HUES48 (cell line): Measurements from ENCODE around the gene DLG2.
"Not testable (repeated sequence)": the region's sequence is repeated elsewhere in the genome, so short reads cannot be mapped to it uniquely, and the experiment has no call there.

ENCODE experiments used
- H3K27ac ChIP-seq: one replicate; pipeline ENCODE4 v1.7.0; 2013; ENCODE audit warnings: low read depth, low read length, inconsistent platforms
- H3K27me3 ChIP-seq: 2 replicates; pipeline ENCODE4 v1.6.1; 2013; ENCODE audit warnings: mild to moderate bottlenecking, low read length; ENCODE audit not compliant: control insufficient read depth, insufficient read depth
- H3K36me3 ChIP-seq: 2 replicates; pipeline ENCODE4 v1.6.1; 2013; ENCODE audit warnings: low read length; ENCODE audit not compliant: control insufficient read depth, insufficient read depth
- H3K4me1 ChIP-seq: 2 replicates; pipeline ENCODE4 v1.6.1; 2013; ENCODE audit warnings: mild to moderate bottlenecking, low read length; ENCODE audit not compliant: control insufficient read depth, insufficient read depth
- H3K4me3 ChIP-seq: 2 replicates; pipeline ENCODE4 v1.5.1; 2013; ENCODE audit warnings: mild to moderate bottlenecking, low read depth, low read length
- H3K9ac ChIP-seq: 2 replicates; pipeline ENCODE4 v1.6.1; 2013; ENCODE audit warnings: mild to moderate bottlenecking, low read depth, low read length, moderate library complexity
- H3K9me3 ChIP-seq: 2 replicates; pipeline ENCODE4 v1.6.1; 2013; ENCODE audit warnings: low read length; ENCODE audit not compliant: control insufficient read depth, insufficient read depth

The DLG2 gene

DNA sequence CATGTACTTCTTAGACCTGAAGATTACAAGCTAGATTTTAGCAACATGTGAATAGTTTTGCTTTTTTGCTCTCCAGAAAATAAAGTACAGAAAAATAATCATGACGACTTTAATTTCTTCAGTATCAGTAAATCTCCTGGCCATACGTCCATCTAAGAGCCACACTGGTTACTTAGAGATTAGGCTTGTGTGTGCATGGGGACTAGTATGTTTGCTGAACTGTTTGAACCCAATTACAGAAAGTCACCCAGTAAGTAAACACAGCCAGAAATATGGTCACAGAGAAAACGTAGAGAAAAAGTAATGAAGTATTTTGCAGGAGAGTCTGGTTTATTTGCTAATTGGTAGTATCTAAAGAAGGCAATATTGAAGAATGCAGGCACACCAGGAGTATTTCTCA is 1287.3 kb downstream of the DLG2 start:
- Histone ChIP-seq H3K27me3 (no peaks in the 10 kb centered on the region), H3K4me1 (no peaks in the 10 kb centered on the region), H3K4me3 (no peak overlapping the region), H3K27ac (no peak overlapping the region), H3K9ac (no peak overlapping the region), H3K9me3 (no peaks in the 10 kb centered on the region), H3K36me3 (no peaks in the 10 kb centered on the region)

DNA sequence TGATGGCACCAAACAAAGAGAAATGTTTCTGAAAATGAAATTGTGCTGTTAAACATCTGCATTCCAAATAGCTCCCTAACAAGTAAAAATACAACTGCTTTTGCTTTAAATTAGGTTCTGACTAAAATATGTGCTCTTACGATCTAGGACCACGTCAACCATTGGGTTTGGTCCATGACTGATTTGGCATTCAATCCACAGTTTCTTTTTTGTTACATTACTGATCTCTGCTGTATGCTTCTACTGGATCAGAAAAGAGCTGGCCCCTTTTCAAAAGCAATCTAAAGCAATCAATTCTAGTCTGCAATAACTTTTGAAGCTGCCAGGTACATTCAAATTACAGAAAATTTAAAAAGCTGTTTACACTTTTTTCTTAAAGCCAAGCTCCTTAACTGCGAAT is 1293.9 kb downstream of the DLG2 start:
- Histone ChIP-seq H3K27ac (no peak overlapping the region), H3K4me1 (no peaks in the 10 kb centered on the region), H3K9ac (no peak overlapping the region), H3K27me3 (no peaks in the 10 kb centered on the region), H3K4me3 (no peak overlapping the region), H3K9me3 (no peaks in the 10 kb centered on the region), H3K36me3 (no peaks in the 10 kb centered on the region)

DNA sequence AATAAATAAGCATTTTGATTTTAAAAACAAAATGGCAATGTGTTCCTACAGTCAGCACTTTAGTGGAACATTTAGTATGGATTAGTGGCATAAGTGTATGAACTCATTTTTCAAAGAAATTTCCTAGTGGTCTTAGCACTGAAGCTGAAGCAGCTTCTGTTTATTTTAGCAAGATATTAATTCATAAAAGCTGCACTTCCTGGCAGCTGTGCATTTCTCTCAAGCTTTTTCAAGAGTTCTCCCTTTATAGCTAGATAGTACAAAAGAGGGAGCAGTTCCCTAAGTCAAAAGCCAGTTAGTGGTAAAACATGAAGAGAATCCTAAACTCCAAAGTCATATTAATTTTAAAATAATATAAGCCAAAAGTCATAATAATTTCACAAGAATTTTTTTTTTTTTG is 1304.9 kb downstream of the DLG2 start:
- Histone ChIP-seq H3K36me3 (no peaks in the 10 kb centered on the region), H3K27me3 (no peaks in the 10 kb centered on the region), H3K4me1 (no peaks in the 10 kb centered on the region), H3K9me3 (no peaks in the 10 kb centered on the region), H3K27ac (no peak overlapping the region), H3K4me3 (no peak overlapping the region), H3K9ac (no peak overlapping the region)

GRCh38 chr11:84319863-84320262 is 1307.3 kb downstream of the DLG2 start:
- no peaks in the 10 kb centered on the region for H3K4me1 ChIP-seq
- no peak overlapping the region for H3K9ac ChIP-seq
- H3K27me3 ChIP-seq: no peaks in the 10 kb centered on the region
- no peaks in the 10 kb centered on the region for H3K36me3 ChIP-seq
- H3K27ac ChIP-seq: no peak overlapping the region
- no peak overlapping the region for H3K4me3 ChIP-seq
- H3K9me3 ChIP-seq: no peaks in the 10 kb centered on the region

DNA sequence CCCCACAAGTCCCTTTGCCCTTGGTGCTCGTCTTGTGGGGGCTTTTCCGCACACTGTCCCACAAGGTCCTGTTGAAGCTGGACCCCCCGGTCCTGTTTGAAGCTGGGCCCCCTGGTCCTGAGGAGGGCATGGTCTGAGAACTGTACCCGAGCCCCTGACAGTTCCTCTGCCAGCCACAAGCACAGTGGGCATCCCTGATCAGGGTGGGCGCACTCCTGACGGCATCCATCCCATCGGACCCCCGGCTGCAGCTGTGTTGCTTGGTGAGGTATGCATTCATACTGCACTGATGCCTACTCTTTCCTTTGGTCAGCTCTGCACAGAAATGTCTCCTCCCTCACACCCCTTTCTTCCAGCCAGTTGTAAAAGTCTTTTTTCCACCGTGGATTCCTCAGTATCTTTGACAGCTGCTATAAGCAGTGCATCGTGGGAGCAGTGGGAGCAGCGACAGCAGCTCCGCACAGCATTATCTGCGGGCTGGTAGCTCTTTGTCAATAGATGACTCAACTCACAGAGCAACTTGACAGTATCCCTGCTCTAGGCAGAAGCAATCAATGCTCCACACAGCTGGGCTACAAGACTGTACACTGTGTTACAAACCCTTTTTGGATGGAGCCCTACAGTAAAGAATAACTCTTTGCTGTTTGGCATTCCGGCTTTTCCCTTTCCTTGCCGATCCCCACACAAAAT is 1310.1 kb downstream of the DLG2 start:
- Histone ChIP-seq H3K27ac (no peak overlapping the region), H3K4me3 (no peak overlapping the region), H3K9me3 (no peaks in the 10 kb centered on the region), H3K9ac (no peak overlapping the region), H3K4me1 (no peaks in the 10 kb centered on the region), H3K27me3 (no peaks in the 10 kb centered on the region), H3K36me3 (no peaks in the 10 kb centered on the region)

GRCh38 chr11:84313830-84314359 is 1313.2 kb downstream of the DLG2 start:
- Histone ChIP-seq H3K27ac (no peak overlapping the region), H3K36me3 (no peaks in the 10 kb centered on the region), H3K4me1 (peaks cover 15% of the 10 kb centered on the region), H3K4me3 (no peak overlapping the region), H3K27me3 (no peaks in the 10 kb centered on the region), H3K9ac (no peak overlapping the region), H3K9me3 (no peaks in the 10 kb centered on the region)

- H3K27ac ChIP-seq: no peak overlapping the region
- H3K27me3 ChIP-seq: no peaks in the 10 kb centered on the region
- H3K9me3 ChIP-seq: no peaks in the 10 kb centered on the region
- H3K4me3 ChIP-seq: no peak overlapping the region
- peaks cover 15% of the 10 kb centered on the region for H3K4me1 ChIP-seq
- H3K9ac ChIP-seq: no peak overlapping the region
- no peaks in the 10 kb centered on the region for H3K36me3 ChIP-seq
These were observed 1316.9 kb downstream of the DLG2 start for GRCh38 chr11:84310268-84310667.

GRCh38 chr11:84308491-84308890 is 1318.7 kb downstream of the DLG2 start:
- H3K27me3 ChIP-seq, H3K27ac ChIP-seq, H3K4me3 ChIP-seq, H3K9ac ChIP-seq, H3K36me3 ChIP-seq, H3K9me3 ChIP-seq: not testable (repeated sequence)
- H3K4me1 ChIP-seq: peaks cover 15% of the 10 kb centered on the region

- Histone ChIP-seq H3K4me3 (no peak overlapping the region), H3K36me3 (no peaks in the 10 kb centered on the region), H3K9ac (no peak overlapping the region), H3K9me3 (no peaks in the 10 kb centered on the region), H3K27ac (no peak overlapping the region), H3K27me3 (no peaks in the 10 kb centered on the region), H3K4me1 (no peaks in the 10 kb centered on the region)
These were observed 1327.1 kb downstream of the DLG2 start for GRCh38 chr11:84300092-84300491.

DNA sequence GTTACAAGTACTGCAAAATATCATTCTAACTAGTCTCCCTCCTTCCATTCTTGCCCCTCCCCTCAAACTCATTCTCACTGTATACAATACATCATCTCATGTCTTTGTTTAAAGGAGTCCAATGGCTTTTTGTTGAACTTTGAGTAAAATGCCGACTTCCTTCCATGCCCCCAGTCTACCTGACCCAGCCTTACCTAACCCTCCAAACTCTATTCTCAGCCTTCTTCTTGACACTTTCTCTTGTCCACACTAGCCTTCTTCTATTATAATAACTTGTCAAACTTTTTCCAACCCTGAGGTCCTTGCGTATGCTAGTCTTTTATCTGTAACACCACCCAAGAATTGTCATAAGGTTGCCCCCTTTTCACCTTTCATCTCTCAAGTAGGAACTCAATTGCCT is 1329.6 kb downstream of the DLG2 start:
- no peaks in the 10 kb centered on the region for H3K27me3 ChIP-seq
- no peak overlapping the region for H3K27ac ChIP-seq
- no peaks in the 10 kb centered on the region for H3K4me1 ChIP-seq
- no peak overlapping the region for H3K9ac ChIP-seq
- no peaks in the 10 kb centered on the region for H3K9me3 ChIP-seq
- H3K4me3 ChIP-seq: no peak overlapping the region
- no peaks in the 10 kb centered on the region for H3K36me3 ChIP-seq

DNA sequence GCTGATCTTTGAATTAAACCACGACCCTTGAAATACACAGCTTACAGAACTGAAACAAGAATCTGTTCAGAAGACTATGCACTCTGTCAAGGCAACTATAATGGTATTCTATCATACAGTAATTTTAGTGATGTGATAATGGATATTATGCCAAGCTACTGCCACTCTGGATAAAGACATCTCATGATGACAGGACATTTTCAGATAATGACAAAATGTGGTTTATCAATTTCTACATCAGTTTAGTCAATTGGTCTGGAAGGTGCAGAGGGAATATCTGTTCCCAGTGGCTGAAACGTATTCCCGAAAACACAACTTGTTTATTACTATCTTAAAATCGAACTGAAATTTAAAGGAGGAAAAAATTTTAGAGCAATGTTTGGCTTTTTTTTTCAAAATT is 1331.3 kb downstream of the DLG2 start:
- Histone ChIP-seq H3K27me3 (no peaks in the 10 kb centered on the region), H3K27ac (no peak overlapping the region), H3K9me3 (no peaks in the 10 kb centered on the region), H3K9ac (no peak overlapping the region), H3K36me3 (no peaks in the 10 kb centered on the region), H3K4me3 (no peak overlapping the region), H3K4me1 (no peaks in the 10 kb centered on the region)
